GM12878 (cell line): ENCODE measurements around the gene DIO3. TPM values are rescaled to one million over a fixed set of nuclear protein-coding genes. Genes with fewer than 3 reads are reported as not detected.

Experiments used
- ATAC-seq: fragments of 200-7000 bp; cut with Tn5 transposase; 3 replicates; pipeline ENCODE4 v1.9.1; 2020; ENCODE audit warnings: mild to moderate bottlenecking, moderate library complexity
- BruUV-seq: library from RNA; stranded (reverse); fragments of 400-500 nt; replicated peaks from 2 replicates; lab custom pipeline; 2021; lab: Mats Ljungman, UMichigan
- CTCF ChIA-PET: fragments of 300-600 bp; sonication (Branson Sonifier 250); formaldehyde crosslinking; extraction: SDS; loops from one replicate; lab custom pipeline; 2021; ENCODE audit warnings: inconsistent platforms; lab: Yijun Ruan, JAX
- POLR2A ChIA-PET: fragments of 350-600 bp; formaldehyde crosslinking; extraction: SDS; loops from one replicate; lab custom pipeline; 2021; ENCODE audit warnings: inconsistent platforms; lab: Charles Lee
- RAD21 ChIA-PET: fragments of 300-600 bp; sonication (Branson Sonifier 250); formaldehyde crosslinking; loops from one replicate; lab custom pipeline; 2023; ENCODE audit warnings: antibody characterized with exemption; ENCODE audit not compliant: unreplicated experiment; lab: Charles Lee
- SMC1A ChIA-PET: fragments of 300-600 bp; sonication (Branson Sonifier 250); formaldehyde crosslinking; loops from one replicate; lab custom pipeline; 2023; ENCODE audit not compliant: unreplicated experiment, uncharacterized antibody; lab: Charles Lee
- DNase-seq: peaks from one replicate; pipeline ENCODE4 v3.0.0-alpha.2; 2011; ENCODE audit warnings: low read depth, low spot score
- FAIRE-seq: peaks from 3 replicates; lab custom pipeline; 2011; peaks lifted over from hg19 to GRCh38; lab: Jason Lieb, UNC
- H2AFZ ChIP-seq: 2 replicates; pipeline ENCODE4 v1.6.0; 2011; ENCODE audit warnings: low read depth, low read length, control low read depth; ENCODE audit not compliant: control insufficient read depth
- H3K27ac ChIP-seq: 2 replicates; pipeline ENCODE4 v1.5.1; 2011; ENCODE audit warnings: control low read depth; ENCODE audit not compliant: control insufficient read depth, insufficient read depth
- H3K27me3 ChIP-seq, 2 experiments: replicated peaks in 1 of 2; 2 replicates each; pipeline versions ENCODE4 v1.6.0 to v1.6.1; 2011; ENCODE audit warnings: low read length in 1 of 2; ENCODE audit not compliant: control insufficient read depth in 2 of 2, insufficient read depth in 2 of 2
- H3K36me3 ChIP-seq, 2 experiments: 2 replicates each; pipeline ENCODE4 v1.5.1; 2011; ENCODE audit warnings: low read length in 1 of 2; ENCODE audit not compliant: control insufficient read depth in 2 of 2, insufficient read depth in 2 of 2
- H3K4me1 ChIP-seq: 2 replicates; pipeline ENCODE4 v1.6.1; 2011; ENCODE audit warnings: mild to moderate bottlenecking, low read length, moderate library complexity, mixed read lengths; ENCODE audit not compliant: control insufficient read depth, insufficient read depth
- H3K4me2 ChIP-seq: 2 replicates; pipeline ENCODE4 v1.6.0; 2011; ENCODE audit warnings: control low read depth; ENCODE audit not compliant: control insufficient read depth, insufficient read depth
- H3K4me3 ChIP-seq: fragments of 200-600 bp; sonication (generic); 2 replicates; pipeline ENCODE4 v1.5.1; 2016
- H3K79me2 ChIP-seq: 2 replicates; pipeline ENCODE4 v1.6.0; 2011; ENCODE audit warnings: low read length; ENCODE audit not compliant: control insufficient read depth, insufficient read depth
- H3K9ac ChIP-seq: 2 replicates; pipeline ENCODE4 v1.8.0; 2011; ENCODE audit warnings: low read length, control low read depth, mixed read lengths; ENCODE audit not compliant: control insufficient read depth, insufficient read depth
- H3K9me3 ChIP-seq: replicated peaks from 3 replicates; pipeline ENCODE4 v1.5.1; 2011; ENCODE audit warnings: mild to moderate bottlenecking, low read length; ENCODE audit not compliant: control insufficient read depth, insufficient read depth
- H4K20me1 ChIP-seq: 2 replicates; pipeline ENCODE4 v1.6.0; 2011; ENCODE audit not compliant: control insufficient read depth, insufficient read depth
- ATF3 ChIP-seq: IDR thresholded peaks from 2 replicates; pipeline ENCODE4 v1.6.1; 2011; ENCODE audit warnings: low read depth, mild to moderate bottlenecking, low read length, moderate library complexity, borderline replicate concordance; ENCODE audit errors: extremely low read depth
- CEBPB ChIP-seq, 2 experiments: fragments of 150-350 bp in 1 of 2; IDR thresholded peaks; 2 replicates each; pipeline ENCODE4 v1.6.1; 2012 to 2014; ENCODE audit warnings: low read depth in 2 of 2, low read length in 2 of 2, borderline replicate concordance in 1 of 2, inconsistent platforms in 1 of 2
- CREB1 ChIP-seq: IDR thresholded peaks from 2 replicates; pipeline ENCODE4 v1.6.1; 2012; ENCODE audit warnings: low read depth, mild to moderate bottlenecking, inconsistent platforms
- ELK1 ChIP-seq: IDR thresholded peaks from 2 replicates; pipeline ENCODE4 v1.6.1; 2012; ENCODE audit warnings: low read depth, low read length, improper control_type of control experiment
- HDAC6 ChIP-seq: fragments of 200-600 bp; sonication (generic); IDR thresholded peaks from one replicate; pipeline ENCODE4 v1.8.0; 2017; ENCODE audit warnings: antibody characterized with exemption; ENCODE audit not compliant: unreplicated experiment
- HDGF ChIP-seq: fragments of 450-650 bp; IDR thresholded peaks from 2 replicates; pipeline ENCODE4 v1.6.1; 2016; ENCODE audit warnings: antibody characterized with exemption
- KLF5 ChIP-seq: fragments of 450-650 bp; IDR thresholded peaks from 2 replicates; pipeline ENCODE4 v1.6.1; 2014; ENCODE audit warnings: mild to moderate bottlenecking; ENCODE audit not compliant: partially characterized antibody
- MTA2 ChIP-seq: fragments of 450-650 bp; IDR thresholded peaks from 2 replicates; pipeline ENCODE4 v1.6.1; 2016; ENCODE audit warnings: low read depth, mild to moderate bottlenecking, moderate library complexity
- NFIC ChIP-seq: IDR thresholded peaks from 2 replicates; pipeline ENCODE4 v1.6.1; 2012; ENCODE audit warnings: low read depth, mild to moderate bottlenecking, inconsistent platforms, low read length, moderate library complexity
- NR2C1 ChIP-seq: fragments of 450-650 bp; IDR thresholded peaks from 2 replicates; pipeline ENCODE4 v1.6.1; 2017; ENCODE audit warnings: antibody characterized with exemption, mild to moderate bottlenecking, moderate library complexity
- NR2C2 ChIP-seq: IDR thresholded peaks from 2 replicates; pipeline ENCODE4 v1.6.1; 2011; ENCODE audit warnings: borderline replicate concordance, low read depth; ENCODE audit not compliant: control insufficient read depth, insufficient read length
- RFX5 ChIP-seq: IDR thresholded peaks from 2 replicates; pipeline ENCODE4 v1.6.1; 2011; ENCODE audit warnings: low read depth, low read length, improper control_type of control experiment
- SMARCA5 ChIP-seq: fragments of 450-650 bp; IDR thresholded peaks from 2 replicates; pipeline ENCODE4 v1.6.1; 2017; ENCODE audit warnings: mild to moderate bottlenecking
- TAF1 ChIP-seq: IDR thresholded peaks from 2 replicates; pipeline ENCODE4 v1.6.1; 2011; ENCODE audit warnings: mild to moderate bottlenecking, low read depth, low read length, borderline replicate concordance
- WGBS: methylation state at CpG from one replicate; pipeline ENCODE4 v1.1.6; 2016; ENCODE audit warnings: low lambda C conversion rate; ENCODE audit not compliant: insufficient replicate concordance, insufficient coverage; ENCODE audit errors: missing lambda C conversion rate; 5-methylcytosine and 5-hydroxymethylcytosine counted together
- in situ Hi-C: fragments of 300-500 bp; cut with MboI; formaldehyde crosslinking; loops from 9 replicates; pipeline ENCODE4 v1.14.3; 2018; ENCODE audit warnings: mixed read lengths
- intact Hi-C: fragments of 100-400 bp; cut with micrococcal nuclease; formaldehyde crosslinking; loops from one replicate; pipeline ENCODE4 v1.14.2; 2022; ENCODE audit not compliant: unreplicated experiment
- polyA plus RNA-seq, 11 experiments: library from polyadenylated mRNA; depleted of rRNA in 4 of 11; unstranded in 6 of 11; stranded (reverse) in 5 of 11; fragments of >200 nt; fragmentation: Nextera tagmentation in 4 of 11; fragmentation: Illumina TruSeq in 1 of 11; extraction: Ambion mirVana in 4 of 11; extraction: Trizol in 1 of 11; gene quantifications; 1 replicate in 1 of 11; 2 replicates in 10 of 11; pipeline versions ENCODE4 v1.2.1 to v1.2.3, GENCODE V29; 2011 to 2016; ENCODE audit warnings: inconsistent platforms in 2 of 11, missing spikeins in 2 of 11, low read depth in 1 of 11
- total RNA-seq, 4 experiments: library from RNA; depleted of rRNA in 3 of 4; stranded (reverse); fragments of >200 nt in 3 of 4; fragmentation: Illumina TruSeq in 1 of 4; extraction: Trizol in 1 of 4; gene quantifications; 2 replicates each; pipeline versions ENCODE4 v1.2.1 to v1.2.3, GENCODE V29; 2013 to 2021

Gene DIO3
- total and polyA plus RNA-seq, 10 of the 15 experiments (the other 5 are each of a cell fraction or from before 2014, with no cell fraction given): not detected

GRCh38 chr14:101557811-101558738 lies 3.2 kb upstream of the DIO3 start:
- ChIA-PET CTCF (no interaction called here), SMC1A (no interaction called here), RAD21 (no interaction called here), POLR2A (no interaction called here)
- no peaks in the 10 kb centered on the region; the same call in 2 of the 3 replicates for H3K9me3 ChIP-seq
- no peaks in the 10 kb centered on the region for H3K4me1 ChIP-seq
- no peak overlapping the region for H3K9ac ChIP-seq
- no peak for FAIRE-seq
- in situ Hi-C loops: no loop called here
- no peaks in the 10 kb centered on the region for H3K36me3 ChIP-seq
- H2AFZ ChIP-seq: no peak overlapping the region
- no peak overlapping the region for H3K27ac ChIP-seq
- DNase-seq: no peak
- no peak for ATAC-seq
- TF ChIP-seq CREB1 (no peak), SMARCA5 (no peak), NFIC (no peak), TAF1 (no peak), CEBPB (IDR thresholded peaks at IDR 0.05; ENCODE audit: borderline replicate concordance in 1 of 2, low read depth in 2 of 2, low read length in 2 of 2) (no peak), NR2C1 (no peak), MTA2 (no peak), RFX5 (no peak), NR2C2 (no peak), ELK1 (no peak), KLF5 (no peak), HDAC6 (no peak), HDGF (no peak), ATF3 (no peak)
- no TSS peak for BruUV-seq
- no peaks in the 10 kb centered on the region for H3K27me3 ChIP-seq
- H3K4me2 ChIP-seq: no peak overlapping the region
- 42% methylated on average over 11 of the region's 11 CpGs for WGBS
- no peak overlapping the region for H3K4me3 ChIP-seq
- intact Hi-C loops: no loop called here
- no peaks in the 10 kb centered on the region for H3K79me2 ChIP-seq
- H4K20me1 ChIP-seq: no peaks in the 10 kb centered on the region
